HepG2 (cell line): ENCODE measurements around the gene RBX1. TPM values are rescaled to one million over a fixed set of nuclear protein-coding genes. Genes with fewer than 3 reads are reported as not detected.

Experiments used
- EED ChIP-seq: sonication (generic); formaldehyde crosslinking; IDR thresholded peaks from 2 replicates; pipeline ENCODE4 v1.5.0; 2020; ENCODE audit warnings: mild to moderate bottlenecking, missing genetic modification reagents
- FOSL2 ChIP-seq: sonication (generic); formaldehyde crosslinking; IDR thresholded peaks from 2 replicates; pipeline ENCODE4 v1.4.0; 2020; ENCODE audit warnings: missing genetic modification reagents
- HNRNPL ChIP-seq: fragments of 200-400 bp; formaldehyde crosslinking; IDR thresholded peaks from 2 replicates; pipeline ENCODE4 v1.6.1; 2017; ENCODE audit warnings: mild to moderate bottlenecking, low read depth, low read length
- NR2F6 ChIP-seq, 2 experiments: IDR thresholded peaks; 2 replicates each; pipeline ENCODE4 v1.6.1; 2016; ENCODE audit warnings: antibody characterized with exemption in 1 of 2, mild to moderate bottlenecking in 1 of 2
- PHB2 ChIP-seq: fragments of 450-650 bp; IDR thresholded peaks from 2 replicates; pipeline ENCODE4 v1.6.1; 2018; ENCODE audit not compliant: partially characterized antibody
- SMC3 ChIP-seq: IDR thresholded peaks from 2 replicates; pipeline ENCODE4 v1.6.1; 2011; ENCODE audit warnings: low read length, improper control_type of control experiment
- TBP ChIP-seq: sonication (generic); formaldehyde crosslinking; IDR thresholded peaks from 2 replicates; pipeline ENCODE4 v1.5.0; 2020; ENCODE audit warnings: missing genetic modification reagents
- ZBTB1 ChIP-seq: sonication (generic); formaldehyde crosslinking; IDR thresholded peaks from 2 replicates; pipeline ENCODE4 v1.4.0; 2020; ENCODE audit warnings: missing genetic modification reagents, borderline replicate concordance
- ZNF207 ChIP-seq: fragments of 450-650 bp; IDR thresholded peaks from 2 replicates; pipeline ENCODE4 v1.6.1; 2016; ENCODE audit warnings: antibody characterized with exemption, borderline replicate concordance
- ZNF225 ChIP-seq: sonication (generic); formaldehyde crosslinking; IDR thresholded peaks from 2 replicates; pipeline ENCODE4 v1.4.0; 2020; ENCODE audit warnings: mild to moderate bottlenecking, missing genetic modification reagents
- ZNF232 ChIP-seq: sonication (generic); formaldehyde crosslinking; IDR thresholded peaks from 2 replicates; pipeline ENCODE4 v1.4.0; 2020; ENCODE audit warnings: missing genetic modification reagents, borderline replicate concordance
- ZNF550 ChIP-seq: sonication (generic); formaldehyde crosslinking; IDR thresholded peaks from 2 replicates; pipeline ENCODE4 v1.4.0; 2020; ENCODE audit warnings: mild to moderate bottlenecking, missing genetic modification reagents, borderline replicate concordance
- ZNF567 ChIP-seq: sonication (generic); formaldehyde crosslinking; IDR thresholded peaks from 2 replicates; pipeline ENCODE4 v1.8.1; 2023; ENCODE audit warnings: mild to moderate bottlenecking, missing genetic modification reagents, borderline replicate concordance
- ZNF589 ChIP-seq: sonication (generic); formaldehyde crosslinking; conservative IDR thresholded peaks from 2 replicates; pipeline ENCODE4 v1.8.0; 2022; ENCODE audit warnings: mild to moderate bottlenecking, moderate library complexity, missing genetic modification reagents
- ZNF614 ChIP-seq: IDR thresholded peaks from 2 replicates; pipeline ENCODE4 v1.6.1; 2018; ENCODE audit warnings: missing biosample characterization, missing genetic modification reagents, inconsistent platforms, borderline replicate concordance
- ZNF781 ChIP-seq: sonication (generic); formaldehyde crosslinking; IDR thresholded peaks from 2 replicates; pipeline ENCODE4 v1.5.1; 2020; ENCODE audit warnings: borderline replicate concordance, mild to moderate bottlenecking, missing genetic modification reagents; ENCODE audit errors: not compliant biosample characterization
- ZNF83 ChIP-seq: sonication (generic); formaldehyde crosslinking; IDR thresholded peaks from 2 replicates; pipeline ENCODE4 v1.4.0; 2020; ENCODE audit warnings: missing genetic modification reagents, mild to moderate bottlenecking, borderline replicate concordance
- polyA plus RNA-seq, 8 experiments: library from polyadenylated mRNA; depleted of rRNA in 3 of 8; stranded (reverse) in 7 of 8; unstranded in 1 of 8; fragments of >200 nt; fragmentation: Illumina TruSeq in 4 of 8; extraction: Trizol in 4 of 8; gene quantifications; 2 replicates each; pipeline versions ENCODE4 v1.2.1 to v1.2.3, GENCODE V29; 2011 to 2016; ENCODE audit warnings: low read depth in 4 of 8, missing spikeins in 1 of 8, mixed read lengths in 1 of 8; ENCODE audit not compliant: insufficient read depth in 1 of 8
- total RNA-seq, 5 experiments: library from RNA; depleted of rRNA; stranded (reverse); fragments of >200 nt; fragmentation: Illumina TruSeq; extraction: Trizol; gene quantifications; 2 replicates each; pipeline ENCODE4 v1.2.3, GENCODE V29; 2016; ENCODE audit warnings: low read depth in 1 of 5
- TF ChIP-seq, protein P1 (sequence below): sonication (generic); formaldehyde crosslinking; IDR thresholded peaks from 2 replicates; pipeline ENCODE4 v1.5.1; 2020; ENCODE audit warnings: mild to moderate bottlenecking, moderate library complexity, missing genetic modification reagents
- TF ChIP-seq, protein P2 (sequence below): sonication (generic); formaldehyde crosslinking; IDR thresholded peaks from 2 replicates; pipeline ENCODE4 v1.4.0; 2020; ENCODE audit warnings: missing genetic modification reagents
- TF ChIP-seq, protein P3 (sequence below): sonication (generic); IDR thresholded peaks from 2 replicates; pipeline ENCODE4 v1.6.1; 2016; ENCODE audit warnings: low read depth, borderline replicate concordance
- TF ChIP-seq, protein P4 (sequence below): sonication (generic); formaldehyde crosslinking; IDR thresholded peaks from 2 replicates; pipeline ENCODE4 v1.8.0; 2022; ENCODE audit warnings: mild to moderate bottlenecking, missing genetic modification reagents, borderline replicate concordance

RBX1 gene
- total and polyA plus RNA-seq, 2 of the 13 experiments (the other 11 are each of a cell fraction or from before 2014, with no cell fraction given): 84.9 to 90.2 TPM

DNA sequence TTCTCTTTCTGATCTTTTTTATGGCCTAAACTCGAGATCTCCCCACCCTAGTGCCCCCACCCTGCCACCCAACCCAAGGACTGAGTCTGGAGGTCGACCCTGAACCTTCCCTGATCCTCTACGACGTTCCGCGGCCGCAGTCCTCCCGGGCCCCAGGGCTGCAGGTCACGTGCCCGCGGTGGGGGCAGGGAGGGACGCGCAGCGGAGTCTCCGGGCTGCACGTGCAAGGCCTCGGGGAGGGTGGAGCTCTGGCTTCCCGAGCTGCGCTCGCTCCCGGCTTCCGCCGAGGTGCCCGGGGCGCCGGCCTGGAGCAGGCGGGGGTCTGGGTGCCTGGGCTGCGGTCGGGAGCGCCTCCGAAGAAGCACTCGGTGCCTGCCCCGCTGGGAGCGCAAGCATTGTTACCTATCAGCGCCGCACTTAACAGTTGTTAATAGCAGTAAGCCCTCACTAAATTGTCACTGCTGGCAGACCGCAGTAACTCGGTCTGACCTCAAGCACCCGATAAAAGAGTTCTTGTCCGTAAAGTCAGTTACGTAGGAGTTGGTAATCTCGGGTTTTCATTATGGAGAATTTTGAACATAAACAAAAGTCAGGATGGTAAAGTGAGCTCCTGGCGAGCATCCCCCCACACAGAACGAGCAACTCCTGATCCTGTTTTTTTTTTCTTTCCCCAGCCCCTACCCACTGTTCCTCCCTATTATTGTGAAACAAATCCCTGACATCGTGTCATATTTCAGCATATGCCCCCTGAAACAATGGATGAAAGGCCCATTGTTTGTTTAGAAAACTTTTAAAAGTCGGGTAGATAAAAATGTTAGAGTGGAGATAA, 71.5 kb downstream of the RBX1 start (continued):
- TF ChIP-seq ZNF567 (CRISPR knock-in tag): no peak
- peak; percentile 66; the same call in 1 of the 2 replicates for TF ChIP-seq ZNF232 (CRISPR knock-in tag)
- TF ChIP-seq, protein P1, sequence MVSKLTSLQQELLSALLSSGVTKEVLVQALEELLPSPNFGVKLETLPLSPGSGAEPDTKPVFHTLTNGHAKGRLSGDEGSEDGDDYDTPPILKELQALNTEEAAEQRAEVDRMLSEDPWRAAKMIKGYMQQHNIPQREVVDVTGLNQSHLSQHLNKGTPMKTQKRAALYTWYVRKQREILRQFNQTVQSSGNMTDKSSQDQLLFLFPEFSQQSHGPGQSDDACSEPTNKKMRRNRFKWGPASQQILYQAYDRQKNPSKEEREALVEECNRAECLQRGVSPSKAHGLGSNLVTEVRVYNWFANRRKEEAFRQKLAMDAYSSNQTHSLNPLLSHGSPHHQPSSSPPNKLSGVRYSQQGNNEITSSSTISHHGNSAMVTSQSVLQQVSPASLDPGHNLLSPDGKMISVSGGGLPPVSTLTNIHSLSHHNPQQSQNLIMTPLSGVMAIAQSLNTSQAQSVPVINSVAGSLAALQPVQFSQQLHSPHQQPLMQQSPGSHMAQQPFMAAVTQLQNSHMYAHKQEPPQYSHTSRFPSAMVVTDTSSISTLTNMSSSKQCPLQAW (CRISPR knock-in tag): peak; percentile 69
- TF ChIP-seq FOSL2 (CRISPR knock-in tag): peak; percentile 68
- TF ChIP-seq ZNF781 (CRISPR knock-in tag): peak; percentile 73
- peak; percentile 94 for TF ChIP-seq ZNF589 (CRISPR knock-in tag)
- TF ChIP-seq ZNF614: peak; percentile 51; the same call in 1 of the 2 replicates
- TF ChIP-seq, protein P2, sequence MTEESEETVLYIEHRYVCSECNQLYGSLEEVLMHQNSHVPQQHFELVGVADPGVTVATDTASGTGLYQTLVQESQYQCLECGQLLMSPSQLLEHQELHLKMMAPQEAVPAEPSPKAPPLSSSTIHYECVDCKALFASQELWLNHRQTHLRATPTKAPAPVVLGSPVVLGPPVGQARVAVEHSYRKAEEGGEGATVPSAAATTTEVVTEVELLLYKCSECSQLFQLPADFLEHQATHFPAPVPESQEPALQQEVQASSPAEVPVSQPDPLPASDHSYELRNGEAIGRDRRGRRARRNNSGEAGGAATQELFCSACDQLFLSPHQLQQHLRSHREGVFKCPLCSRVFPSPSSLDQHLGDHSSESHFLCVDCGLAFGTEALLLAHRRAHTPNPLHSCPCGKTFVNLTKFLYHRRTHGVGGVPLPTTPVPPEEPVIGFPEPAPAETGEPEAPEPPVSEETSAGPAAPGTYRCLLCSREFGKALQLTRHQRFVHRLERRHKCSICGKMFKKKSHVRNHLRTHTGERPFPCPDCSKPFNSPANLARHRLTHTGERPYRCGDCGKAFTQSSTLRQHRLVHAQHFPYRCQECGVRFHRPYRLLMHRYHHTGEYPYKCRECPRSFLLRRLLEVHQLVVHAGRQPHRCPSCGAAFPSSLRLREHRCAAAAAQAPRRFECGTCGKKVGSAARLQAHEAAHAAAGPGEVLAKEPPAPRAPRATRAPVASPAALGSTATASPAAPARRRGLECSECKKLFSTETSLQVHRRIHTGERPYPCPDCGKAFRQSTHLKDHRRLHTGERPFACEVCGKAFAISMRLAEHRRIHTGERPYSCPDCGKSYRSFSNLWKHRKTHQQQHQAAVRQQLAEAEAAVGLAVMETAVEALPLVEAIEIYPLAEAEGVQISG (CRISPR knock-in tag): peak; percentile 87
- no peak for TF ChIP-seq PHB2
- TF ChIP-seq, protein P3, sequence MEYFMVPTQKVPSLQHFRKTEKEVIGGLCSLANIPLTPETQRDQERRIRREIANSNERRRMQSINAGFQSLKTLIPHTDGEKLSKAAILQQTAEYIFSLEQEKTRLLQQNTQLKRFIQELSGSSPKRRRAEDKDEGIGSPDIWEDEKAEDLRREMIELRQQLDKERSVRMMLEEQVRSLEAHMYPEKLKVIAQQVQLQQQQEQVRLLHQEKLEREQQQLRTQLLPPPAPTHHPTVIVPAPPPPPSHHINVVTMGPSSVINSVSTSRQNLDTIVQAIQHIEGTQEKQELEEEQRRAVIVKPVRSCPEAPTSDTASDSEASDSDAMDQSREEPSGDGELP: no peak; the same call in 1 of the 2 replicates
- TF ChIP-seq SMC3: no peak
- peak; percentile 94 for TF ChIP-seq ZNF225 (CRISPR knock-in tag)
- TF ChIP-seq EED (CRISPR knock-in tag): peak; percentile 85; the same call in 1 of the 2 replicates
- TF ChIP-seq ZNF207: no peak
- 0 out of 2 replicates have a peak, but pooled peaks have one; percentile 63 for TF ChIP-seq ZBTB1 (CRISPR knock-in tag)
- TF ChIP-seq TBP (CRISPR knock-in tag): 0 out of 2 replicates have a peak, but pooled peaks have one; percentile 22
- peak; percentile 91; the same call in 1 of the 2 replicates for TF ChIP-seq ZNF550 (CRISPR knock-in tag)
- 0 out of 2 replicates have a peak, but pooled peaks have one; percentile 68 for TF ChIP-seq ZNF83 (CRISPR knock-in tag)
- TF ChIP-seq HNRNPL: no peak
- no peak for TF ChIP-seq NR2F6 (IDR thresholded peaks at IDR 0.05)
- TF ChIP-seq NR2F6 (CRISPR knock-in tag; IDR thresholded peaks at IDR 0.05): peak; percentile 66; the same call in 1 of the 2 replicates
- TF ChIP-seq, protein P4, sequence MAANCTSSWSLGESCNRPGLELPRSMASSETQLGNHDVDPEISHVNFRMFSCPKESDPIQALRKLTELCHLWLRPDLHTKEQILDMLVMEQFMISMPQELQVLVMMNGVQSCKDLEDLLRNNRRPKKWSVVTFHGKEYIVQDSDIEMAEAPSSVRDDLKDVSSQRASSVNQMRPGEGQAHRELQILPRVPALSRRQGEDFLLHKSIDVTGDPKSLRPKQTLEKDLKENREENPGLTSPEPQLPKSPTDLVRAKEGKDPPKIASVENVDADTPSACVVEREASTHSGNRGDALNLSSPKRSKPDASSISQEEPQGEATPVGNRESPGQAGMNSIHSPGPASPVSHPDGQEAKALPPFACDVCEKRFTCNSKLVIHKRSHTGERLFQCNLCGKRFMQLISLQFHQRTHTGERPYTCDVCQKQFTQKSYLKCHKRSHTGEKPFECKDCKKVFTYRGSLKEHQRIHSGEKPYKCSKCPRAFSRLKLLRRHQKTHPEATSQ (CRISPR knock-in tag): 0 out of 2 replicates have a peak, but pooled peaks have one; percentile 43
